Endodermal cell (in vitro differentiated cells): Measurements from ENCODE around the gene C16orf74. TPM values are rescaled to one million over a fixed set of nuclear protein-coding genes. Genes with fewer than 3 reads are reported as not detected.

ENCODE experiments used
- DNase-seq: peaks from one replicate; pipeline ENCODE4 v3.0.0-alpha.2; 2017
- H3K27ac ChIP-seq: 2 replicates; pipeline ENCODE4 v1.5.1; 2013; ENCODE audit warnings: mild to moderate bottlenecking, low read depth, low read length, moderate library complexity
- H3K27me3 ChIP-seq: 2 replicates; pipeline ENCODE4 v1.6.1; 2013; ENCODE audit warnings: mild to moderate bottlenecking, low read length, moderate library complexity; ENCODE audit not compliant: insufficient read depth, control insufficient read depth, poor library complexity, severe bottlenecking
- H3K36me3 ChIP-seq: 2 replicates; pipeline ENCODE4 v1.7.0; 2013; ENCODE audit warnings: mild to moderate bottlenecking, low read length, moderate library complexity; ENCODE audit not compliant: control insufficient read depth, insufficient read depth
- H3K4me1 ChIP-seq: one replicate; pipeline ENCODE4 v1.7.0; 2013; ENCODE audit warnings: low read length; ENCODE audit not compliant: control insufficient read depth, insufficient read depth
- H3K4me3 ChIP-seq: 2 replicates; pipeline ENCODE4 v1.5.1; 2013; ENCODE audit warnings: mild to moderate bottlenecking, low read length, moderate library complexity
- H3K9ac ChIP-seq: 2 replicates; pipeline ENCODE4 v1.6.1; 2013; ENCODE audit warnings: mild to moderate bottlenecking, low read length, moderate library complexity; ENCODE audit not compliant: poor library complexity, severe bottlenecking; ENCODE audit errors: extremely low read depth
- H3K9me3 ChIP-seq: 2 replicates; pipeline ENCODE4 v1.6.1; 2013; ENCODE audit warnings: mild to moderate bottlenecking, low read length, moderate library complexity; ENCODE audit not compliant: control insufficient read depth
- H3K27ac Mint-ChIP-seq: 2 replicates; pipeline ENCODE4 v1.8.0; 2020; ENCODE audit warnings: mixed read lengths
- H3K27me3 Mint-ChIP-seq: 2 replicates; pipeline ENCODE4 v1.8.0; 2021; ENCODE audit warnings: mild to moderate bottlenecking, mixed read lengths; ENCODE audit not compliant: insufficient read depth
- H3K36me3 Mint-ChIP-seq: 2 replicates; pipeline ENCODE4 v1.8.0; 2020; ENCODE audit warnings: low read depth, mixed read lengths
- H3K4me1 Mint-ChIP-seq: 2 replicates; pipeline ENCODE4 v1.8.0; 2020; ENCODE audit warnings: mixed read lengths
- H3K4me3 Mint-ChIP-seq: 2 replicates; pipeline ENCODE4 v1.8.0; 2020; ENCODE audit warnings: mild to moderate bottlenecking, moderate library complexity, mixed read lengths
- H3K9me3 Mint-ChIP-seq: 2 replicates; pipeline ENCODE4 v1.8.0; 2020; ENCODE audit warnings: mild to moderate bottlenecking, mixed read lengths
- CTCF ChIP-seq: fragments of 200-600 bp; sonication (generic); conservative IDR thresholded peaks from 2 replicates; pipeline ENCODE4 v1.5.0; 2021; ENCODE audit warnings: antibody characterized with exemption, mild to moderate bottlenecking
- WGBS, 2 experiments: methylation state at CpG; one replicate each; pipeline versions ENCODE4 v1.1.5 to v1.1.7; 2013; ENCODE audit warnings: missing lambda C conversion rate in 2 of 2, mixed read lengths in 1 of 2; ENCODE audit not compliant: insufficient coverage in 1 of 2, insufficient read length in 1 of 2; 5-methylcytosine and 5-hydroxymethylcytosine counted together
- total RNA-seq, 2 donors: library from RNA; stranded (reverse); fragmentation: NEBNext Ultra II Directional in 1 of 2; extraction: Animal tissue kit (Norgen Biotek cat#: 25700) in 1 of 2; gene quantifications; 2 replicates in 1 of 2; 3 replicates in 1 of 2; pipeline ENCODE4 v1.2.1, GENCODE V29; 2021

C16orf74 gene
- total RNA-seq, 2 donors from 2014 or later, result 3.6 to 7.4 TPM

GRCh38 chr16:85715169-85716021, 35.5 kb downstream of the C16orf74 start:
- H3K36me3 ChIP-seq, result no peaks in the 10 kb centered on the region
- peaks cover 10% of the 10 kb centered on the region for H3K9me3 ChIP-seq
- peaks cover 7% of the 10 kb centered on the region for H3K9me3 Mint-ChIP-seq
- 54 to 71% methylated on average over 15 to 22 of the region's 22 CpGs for WGBS, 2 experiments
- no peak for DNase-seq
- no peak overlapping the region for H3K9ac ChIP-seq
- H3K27me3 ChIP-seq, result peaks cover 21% of the 10 kb centered on the region
- no peak overlapping the region for H3K27ac Mint-ChIP-seq
- peak overlapping the region; percentile 94 for H3K27ac ChIP-seq
- H3K4me1 ChIP-seq, result peaks cover 2% of the 10 kb centered on the region
- TF ChIP-seq CTCF, result no peak
- no peak overlapping the region for H3K4me3 Mint-ChIP-seq
- H3K4me3 ChIP-seq, result no peak overlapping the region
- H3K4me1 Mint-ChIP-seq, result peaks cover 3% of the 10 kb centered on the region
- peaks cover 9% of the 10 kb centered on the region for H3K36me3 Mint-ChIP-seq
- peaks cover 21% of the 10 kb centered on the region for H3K27me3 Mint-ChIP-seq

- no peak for TF ChIP-seq CTCF
- Mint-ChIP-seq H3K27ac (no peak overlapping the region), H3K4me3 (no peak overlapping the region), H3K4me1 (peaks cover 3% of the 10 kb centered on the region), H3K27me3 (peaks cover 21% of the 10 kb centered on the region), H3K9me3 (peaks cover 7% of the 10 kb centered on the region), H3K36me3 (peaks cover 11% of the 10 kb centered on the region)
- Histone ChIP-seq H3K4me3 (no peak overlapping the region), H3K4me1 (peaks cover 2% of the 10 kb centered on the region), H3K27ac (peak overlapping the region; percentile 81), H3K9ac (no peak overlapping the region), H3K36me3 (no peaks in the 10 kb centered on the region), H3K27me3 (peaks cover 21% of the 10 kb centered on the region), H3K9me3 (peaks cover 10% of the 10 kb centered on the region)
- 68 to 77% methylated on average over 7 to 9 of the region's 9 CpGs for WGBS, 2 experiments
- no peak for DNase-seq
Measured at GRCh38 chr16:85712801-85713200, 38.1 kb downstream of the C16orf74 start.

- Mint-ChIP-seq H3K4me1 (peaks cover 3% of the 10 kb centered on the region), H3K9me3 (peaks cover 7% of the 10 kb centered on the region), H3K36me3 (peaks cover 11% of the 10 kb centered on the region), H3K27me3 (peaks cover 21% of the 10 kb centered on the region), H3K4me3 (no peak overlapping the region), H3K27ac (no peak overlapping the region)
- Histone ChIP-seq H3K36me3 (no peaks in the 10 kb centered on the region), H3K9me3 (peaks cover 10% of the 10 kb centered on the region), H3K4me3 (no peak overlapping the region), H3K4me1 (no peaks in the 10 kb centered on the region), H3K27me3 (peaks cover 20% of the 10 kb centered on the region), H3K9ac (no peak overlapping the region), H3K27ac (peak overlapping the region; percentile 81)
- DNase-seq, result no peak
- WGBS, 2 experiments, result 96 to 100% methylated on average over 4 to 6 of the region's 6 CpGs
- no peak for TF ChIP-seq CTCF
Measured at GRCh38 chr16:85711982-85712587, 38.8 kb downstream of the C16orf74 start.
